CD4-positive, alpha-beta T cell treated with Interleukin-4 for 1 hour (primary cell): Measurements from ENCODE around the gene R3HCC1L.
"Not testable (repeated sequence)": the region's sequence is repeated elsewhere in the genome, so short reads cannot be mapped to it uniquely, and the experiment has no call there.

Experiments
- DNase-seq, 2 donors: peaks; one replicate each; pipeline ENCODE4 v3.0.0-alpha.2; 2020 to 2022

The R3HCC1L gene

GRCh38 chr10:98182351-98182915 is 48.0 kb downstream of the R3HCC1L start:
- not testable (repeated sequence) for DNase-seq

GRCh38 chr10:98186681-98187080 is 52.2 kb downstream of the R3HCC1L start:
- DNase-seq, result no peak

- not testable (repeated sequence) for DNase-seq
Measured at GRCh38 chr10:98190773-98191172, 56.3 kb downstream of the R3HCC1L start.

- DNase-seq, result no peak
Measured at GRCh38 chr10:98193037-98193436, 58.6 kb downstream of the R3HCC1L start.

GRCh38 chr10:98194633-98195032 is 60.2 kb downstream of the R3HCC1L start:
- DNase-seq, result no peak

GRCh38 chr10:98195120-98195519 is 60.7 kb downstream of the R3HCC1L start:
- no peak for DNase-seq

GRCh38 chr10:98196985-98197384 is 62.5 kb downstream of the R3HCC1L start:
- no peak for DNase-seq

- DNase-seq, result no peak
Measured at GRCh38 chr10:98201760-98202159, 67.3 kb downstream of the R3HCC1L start.

- DNase-seq, result no peak
Measured at GRCh38 chr10:98202378-98202777, 67.9 kb downstream of the R3HCC1L start.

GRCh38 chr10:98205351-98205750 is 70.9 kb downstream of the R3HCC1L start:
- no peak for DNase-seq

GRCh38 chr10:98208925-98209324 is 74.5 kb downstream of the R3HCC1L start:
- no peak for DNase-seq

GRCh38 chr10:98209441-98209840 is 75.0 kb downstream of the R3HCC1L start:
- DNase-seq, result no peak

- no peak for DNase-seq
Measured at GRCh38 chr10:98212196-98212595, 77.7 kb downstream of the R3HCC1L start.

GRCh38 chr10:98213740-98214139 is 79.3 kb downstream of the R3HCC1L start:
- DNase-seq, result no peak

- no peak for DNase-seq
Measured at GRCh38 chr10:98215373-98215772, 80.9 kb downstream of the R3HCC1L start.

GRCh38 chr10:98217801-98218200 is 83.3 kb downstream of the R3HCC1L start:
- DNase-seq, result no peak

GRCh38 chr10:98223874-98224273 is 89.4 kb downstream of the R3HCC1L start:
- no peak for DNase-seq

- no peak for DNase-seq
Measured at GRCh38 chr10:98224509-98224908, 90.1 kb downstream of the R3HCC1L start.

- no peak for DNase-seq
Measured at GRCh38 chr10:98224996-98225395, 90.5 kb downstream of the R3HCC1L start.

- no peak for DNase-seq
Measured at GRCh38 chr10:98226508-98227144, 92.2 kb downstream of the R3HCC1L start.

GRCh38 chr10:98227713-98228112 is 93.3 kb downstream of the R3HCC1L start:
- DNase-seq, result not testable (repeated sequence)

- DNase-seq, result not testable (repeated sequence)
Measured at GRCh38 chr10:98228266-98228665, 93.8 kb downstream of the R3HCC1L start.

GRCh38 chr10:98231417-98231816 is 97.0 kb downstream of the R3HCC1L start:
- no peak for DNase-seq

GRCh38 chr10:98235846-98236245 is 101.4 kb downstream of the R3HCC1L start:
- DNase-seq, result no peak

- DNase-seq, result no peak
Measured at GRCh38 chr10:98236862-98237261, 102.4 kb downstream of the R3HCC1L start.
